HG02798 (cell line): ENCODE results near the gene KDM2A.
"Not testable (repeated sequence)": the region's sequence is repeated elsewhere in the genome, so short reads cannot be mapped to it uniquely, and the experiment has no call there.

ENCODE experiments used
- ATAC-seq: cut with Tn5 transposase; IDR thresholded peaks from one replicate; pipeline ENCODE4 v1.9.1; 2021; ENCODE audit warnings: mild to moderate bottlenecking; ENCODE audit not compliant: unreplicated experiment, poor library complexity

Gene KDM2A

GRCh38 chr11:67230406-67230805 lies 111.3 kb downstream of the KDM2A start:
- no peak for ATAC-seq

- ATAC-seq: no peak
These were observed 111.8 kb downstream of the KDM2A start for GRCh38 chr11:67230886-67231285.

GRCh38 chr11:67233584-67234190 lies 114.6 kb downstream of the KDM2A start:
- no peak for ATAC-seq

- ATAC-seq: not testable (repeated sequence)
These were observed 115.5 kb downstream of the KDM2A start for GRCh38 chr11:67234571-67234970.

GRCh38 chr11:67237574-67237973 lies 118.5 kb downstream of the KDM2A start:
- ATAC-seq: no peak

- ATAC-seq: no peak
These were observed 120.1 kb downstream of the KDM2A start for GRCh38 chr11:67238894-67239782.

GRCh38 chr11:67239783-67240575 lies 120.9 kb downstream of the KDM2A start:
- ATAC-seq: peak; percentile 91

GRCh38 chr11:67240576-67241389 lies 121.7 kb downstream of the KDM2A start:
- peak; percentile 23 for ATAC-seq

- no peak for ATAC-seq
These were observed 123.5 kb downstream of the KDM2A start for GRCh38 chr11:67242548-67242947.

GRCh38 chr11:67243051-67243450 lies 124.0 kb downstream of the KDM2A start:
- no peak for ATAC-seq

GRCh38 chr11:67245046-67245445 lies 126.0 kb downstream of the KDM2A start:
- ATAC-seq: no peak

- ATAC-seq: no peak
These were observed 129.0 kb downstream of the KDM2A start for GRCh38 chr11:67247946-67248550.

- no peak for ATAC-seq
These were observed 129.6 kb downstream of the KDM2A start for GRCh38 chr11:67248653-67249052.

GRCh38 chr11:67250059-67251043 lies 131.3 kb downstream of the KDM2A start:
- ATAC-seq: no peak

- no peak for ATAC-seq
These were observed 132.8 kb downstream of the KDM2A start for GRCh38 chr11:67251841-67252240.

- ATAC-seq: no peak
These were observed 133.8 kb downstream of the KDM2A start for GRCh38 chr11:67252831-67253239.

GRCh38 chr11:67253872-67254624 lies 135.0 kb downstream of the KDM2A start:
- no peak for ATAC-seq

- ATAC-seq: no peak
These were observed 135.7 kb downstream of the KDM2A start for GRCh38 chr11:67254798-67255197.
